ENCODE measurements around the gene AGAP1. TPM values are rescaled to one million over a fixed set of nuclear protein-coding genes. Genes with fewer than 3 reads are reported as not detected.

The AGAP1 gene
- total RNA-seq, 4 donors from 2014 or later = 23.4 to 46.5 (median 29.3) TPM

- no peaks in the 10 kb centered on the region for H3K9me3 ChIP-seq
- peaks cover 0 to 4% of the 10 kb centered on the region in 2 donors for H3K4me1 ChIP-seq
- WGBS, 2 donors = 84 to 90% methylated on average over 8 of the region's 8 CpGs
- no peaks in the 10 kb centered on the region for H3K27me3 ChIP-seq
- intact Hi-C loops (cut with DNase I) = no loop called here
- H3K27ac ChIP-seq = no peak overlapping the region
- DNase-seq = no peak
- H3K4me3 ChIP-seq (replicated peaks in 1 of 3) = no peak overlapping the region
- no peaks in the 10 kb centered on the region for H3K36me3 ChIP-seq
- TF ChIP-seq CTCF (IDR thresholded peaks at IDR 0.05) = no peak
- TF ChIP-seq POLR2A (IDR thresholded peaks at IDR 0.05) = no peak
Measured at GRCh38 chr2:235979037-235979436, 485.2 kb downstream of the AGAP1 start.

GRCh38 chr2:235979753-235980435 is 486.1 kb downstream of the AGAP1 start:
- intact Hi-C loops (cut with DNase I) = no loop called here
- WGBS, 2 donors = 63 to 64% methylated on average over 15 of the region's 15 CpGs
- no peak overlapping the region for H3K4me3 ChIP-seq (replicated peaks in 1 of 3)
- H3K4me1 ChIP-seq = peaks cover 0 to 4% of the 10 kb centered on the region in 2 donors
- H3K36me3 ChIP-seq = no peaks in the 10 kb centered on the region
- peak; percentile 58 to 60 for DNase-seq
- no peak overlapping the region for H3K27ac ChIP-seq
- no peaks in the 10 kb centered on the region for H3K9me3 ChIP-seq
- TF ChIP-seq CTCF (IDR thresholded peaks at IDR 0.05) (no peak), POLR2A (IDR thresholded peaks at IDR 0.05) (no peak)
- no peaks in the 10 kb centered on the region for H3K27me3 ChIP-seq

GRCh38 chr2:235981631-235982030 is 487.8 kb downstream of the AGAP1 start:
- intact Hi-C loops (cut with DNase I) = no loop called here
- no peaks in the 10 kb centered on the region for H3K9me3 ChIP-seq
- WGBS, 2 donors = 80 to 85% methylated on average over 15 of the region's 15 CpGs
- no peak for DNase-seq
- TF ChIP-seq CTCF (IDR thresholded peaks at IDR 0.05) (no peak), POLR2A (IDR thresholded peaks at IDR 0.05) (no peak)
- no peaks in the 10 kb centered on the region for H3K36me3 ChIP-seq
- H3K4me1 ChIP-seq = peaks cover 0 to 4% of the 10 kb centered on the region in 2 donors
- no peak overlapping the region for H3K4me3 ChIP-seq (replicated peaks in 1 of 3)
- no peak overlapping the region for H3K27ac ChIP-seq
- H3K27me3 ChIP-seq = no peaks in the 10 kb centered on the region

- 92 to 97% methylated on average over 4 of the region's 4 CpGs for WGBS, 2 donors
- intact Hi-C loops (cut with DNase I) = no loop called here
Measured at GRCh38 chr2:235983016-235983415, 489.2 kb downstream of the AGAP1 start.

More at GRCh38 chr2:235983016-235983415, 489.2 kb downstream of the AGAP1 start:
- Histone ChIP-seq H3K27ac (no peak overlapping the region), H3K4me3 (replicated peaks in 1 of 3) (no peak overlapping the region), H3K36me3 (no peaks in the 10 kb centered on the region), H3K9me3 (no peaks in the 10 kb centered on the region), H3K4me1 (peaks cover 4 to 10% of the 10 kb centered on the region in 2 donors), H3K27me3 (no peaks in the 10 kb centered on the region)
- no peak for DNase-seq
- TF ChIP-seq CTCF (IDR thresholded peaks at IDR 0.05) = no peak
- no peak for TF ChIP-seq POLR2A (IDR thresholded peaks at IDR 0.05)

Data from thyroid gland (tissue), 4 donors.